ENCODE measurements around the gene CLCN4.

DNA sequence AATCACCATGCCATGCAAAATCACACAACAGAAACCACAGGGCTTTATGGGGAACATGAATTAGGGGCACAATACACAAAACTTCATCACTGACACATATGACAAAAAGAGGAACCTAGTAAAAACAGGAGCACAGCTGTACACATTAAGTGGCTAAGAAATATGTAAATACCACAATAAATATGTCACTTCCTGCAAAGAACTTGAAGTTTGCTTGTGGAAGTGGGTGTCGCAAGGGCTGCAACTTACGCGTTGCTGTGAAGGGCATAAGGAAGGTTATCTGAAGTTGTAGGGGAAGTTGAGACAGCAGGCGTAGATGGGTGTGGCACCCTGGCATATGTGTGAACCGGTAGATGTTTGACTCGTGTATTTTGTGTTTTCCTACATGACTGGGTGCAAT, 42.4 kb downstream of the CLCN4 start:
- no peak for TF ChIP-seq POLR2A (IDR thresholded peaks at IDR 0.05)
- TF ChIP-seq, protein P1, sequence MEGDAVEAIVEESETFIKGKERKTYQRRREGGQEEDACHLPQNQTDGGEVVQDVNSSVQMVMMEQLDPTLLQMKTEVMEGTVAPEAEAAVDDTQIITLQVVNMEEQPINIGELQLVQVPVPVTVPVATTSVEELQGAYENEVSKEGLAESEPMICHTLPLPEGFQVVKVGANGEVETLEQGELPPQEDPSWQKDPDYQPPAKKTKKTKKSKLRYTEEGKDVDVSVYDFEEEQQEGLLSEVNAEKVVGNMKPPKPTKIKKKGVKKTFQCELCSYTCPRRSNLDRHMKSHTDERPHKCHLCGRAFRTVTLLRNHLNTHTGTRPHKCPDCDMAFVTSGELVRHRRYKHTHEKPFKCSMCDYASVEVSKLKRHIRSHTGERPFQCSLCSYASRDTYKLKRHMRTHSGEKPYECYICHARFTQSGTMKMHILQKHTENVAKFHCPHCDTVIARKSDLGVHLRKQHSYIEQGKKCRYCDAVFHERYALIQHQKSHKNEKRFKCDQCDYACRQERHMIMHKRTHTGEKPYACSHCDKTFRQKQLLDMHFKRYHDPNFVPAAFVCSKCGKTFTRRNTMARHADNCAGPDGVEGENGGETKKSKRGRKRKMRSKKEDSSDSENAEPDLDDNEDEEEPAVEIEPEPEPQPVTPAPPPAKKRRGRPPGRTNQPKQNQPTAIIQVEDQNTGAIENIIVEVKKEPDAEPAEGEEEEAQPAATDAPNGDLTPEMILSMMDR (IDR thresholded peaks at IDR 0.05), result no peak

Measured in lower leg skin (tissue), 3 donors.